Activated naive CD4-positive, alpha-beta T cell treated with anti-CD3 and anti-CD28 coated beads, Interleukin-2, amount 50 U/mL, for 16 hours (primary cell): ENCODE results near the gene ANP32E.
"Not testable (repeated sequence)": the region's sequence is repeated elsewhere in the genome, so short reads cannot be mapped to it uniquely, and the experiment has no call there.

Experiments used
- DNase-seq: peaks from one replicate; pipeline ENCODE4 v3.0.0-alpha.2; 2020

ANP32E gene

DNA sequence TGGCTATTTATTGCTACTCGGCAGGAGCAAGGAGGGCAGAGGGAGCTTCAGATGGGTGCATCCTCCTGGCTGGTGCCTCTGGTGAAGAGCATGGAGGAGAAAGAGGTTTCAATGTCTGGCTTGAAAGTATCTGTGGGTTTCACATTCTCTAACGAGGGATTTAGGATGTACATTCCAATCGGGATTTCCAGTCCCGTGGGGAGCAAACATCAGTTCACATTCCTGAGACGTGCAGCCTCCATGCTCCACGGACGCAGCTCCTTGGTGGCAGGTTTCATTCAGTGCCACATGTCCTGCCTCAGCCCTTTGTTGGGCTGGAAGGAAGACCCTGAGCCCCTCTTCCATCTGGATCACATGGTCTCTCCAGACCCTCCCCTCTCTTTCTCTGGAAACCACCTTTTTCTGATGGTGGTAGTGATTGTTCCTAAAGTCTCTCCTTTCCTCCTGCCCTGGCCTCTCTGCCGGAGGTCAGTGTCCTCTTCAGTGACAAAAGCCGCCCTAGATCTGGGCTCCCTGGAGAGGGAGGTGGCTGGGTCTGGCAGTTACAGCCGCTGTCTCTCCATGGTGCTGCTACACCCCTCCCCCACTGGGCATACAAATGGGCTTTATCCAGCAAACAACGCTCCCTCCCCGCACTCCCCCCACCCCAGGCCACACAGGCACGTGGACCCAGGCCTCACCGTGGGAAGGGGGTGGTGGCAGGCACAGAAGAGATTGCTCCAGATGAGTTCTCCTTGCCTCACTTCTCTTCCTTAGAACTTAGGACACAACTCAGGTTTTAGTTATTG lies 20.8 kb upstream of the ANP32E start:
- DNase-seq, result no peak

DNA sequence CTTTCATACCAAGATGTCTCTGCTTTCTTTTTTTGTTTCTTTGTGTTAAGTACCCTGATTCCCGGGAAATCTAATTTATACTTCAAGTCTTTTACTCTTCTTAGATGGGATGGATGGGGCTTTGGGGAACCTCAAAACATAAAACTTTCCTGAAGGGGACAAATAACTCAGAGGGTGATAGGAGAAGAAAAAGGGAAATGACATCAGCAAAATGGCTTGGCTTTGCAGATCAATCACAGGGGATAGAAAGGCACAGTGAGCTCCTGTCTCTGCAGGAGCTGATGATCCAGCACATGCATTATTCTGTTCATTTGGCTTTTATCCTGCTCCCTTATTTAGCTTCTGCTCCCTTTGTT lies 20.3 kb upstream of the ANP32E start:
- DNase-seq, result no peak

- DNase-seq, result no peak
Measured at GRCh38 chr1:150249936-150250335, 14.0 kb upstream of the ANP32E start.

- no peak for DNase-seq
Measured at GRCh38 chr1:150243003-150243402, 7.1 kb upstream of the ANP32E start.

DNA sequence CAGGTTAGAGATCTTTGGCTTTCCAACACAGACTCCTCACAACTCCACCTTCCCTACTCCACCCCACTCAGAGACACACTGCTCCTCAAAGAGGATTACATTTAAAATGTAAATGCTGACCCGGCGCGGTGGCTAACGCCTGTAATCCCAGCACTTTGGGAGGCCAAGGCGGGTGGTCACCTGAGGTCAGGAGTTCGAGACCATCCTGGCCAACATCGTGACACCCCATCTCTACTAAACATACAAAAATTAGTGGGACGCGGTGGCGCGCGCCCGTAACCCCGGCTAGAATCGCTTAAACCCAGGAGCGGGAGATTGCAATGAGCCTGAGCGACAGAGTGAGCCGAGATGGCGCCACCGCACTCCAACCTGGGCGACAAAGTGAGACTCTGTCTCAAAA lies 1.8 kb upstream of the ANP32E start:
- no peak for DNase-seq

DNA sequence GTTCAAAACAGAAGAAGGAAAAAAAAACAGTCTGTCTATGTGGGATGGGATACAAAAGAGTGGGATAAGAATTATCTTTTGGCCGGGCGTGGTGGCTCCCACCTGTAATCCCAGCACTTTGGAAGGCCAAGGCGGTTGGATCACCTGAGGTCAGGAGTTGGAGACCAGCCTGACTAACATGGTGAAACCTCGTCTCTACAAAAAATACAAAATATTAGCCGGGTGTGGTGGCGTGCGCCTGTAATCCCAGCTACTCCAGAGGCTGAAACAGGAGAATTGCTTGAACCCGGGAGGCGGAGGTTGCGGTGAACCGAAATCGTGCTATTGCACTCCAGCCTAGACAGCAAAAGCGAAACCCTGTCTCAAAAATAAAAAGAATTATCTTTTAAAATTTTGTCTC lies 1.3 kb upstream of the ANP32E start:
- DNase-seq, result not testable (repeated sequence)

DNA sequence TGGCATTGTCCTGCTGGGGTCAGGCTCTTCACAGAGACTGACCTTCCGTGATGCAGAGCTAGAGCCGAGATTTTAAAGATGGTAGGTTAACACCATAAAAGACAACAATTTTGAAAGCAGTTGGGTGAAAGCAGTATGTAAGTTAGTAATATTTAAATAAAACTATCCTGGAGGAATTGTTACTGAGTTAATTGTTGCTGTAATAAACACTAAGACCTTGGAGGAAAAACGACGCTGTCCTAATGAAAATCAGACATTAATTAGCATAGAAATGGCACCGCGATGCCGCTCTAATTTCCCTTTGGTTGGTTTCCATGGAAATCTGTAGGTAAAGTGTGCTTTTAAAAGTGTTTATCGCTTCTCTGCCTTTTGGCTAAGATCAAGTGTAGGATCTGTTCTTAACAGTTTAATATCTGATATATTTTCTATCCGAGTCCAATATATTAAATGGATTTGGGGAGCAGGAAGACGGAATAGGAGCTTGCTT lies 745 bp upstream of the ANP32E start:
- no peak for DNase-seq

DNA sequence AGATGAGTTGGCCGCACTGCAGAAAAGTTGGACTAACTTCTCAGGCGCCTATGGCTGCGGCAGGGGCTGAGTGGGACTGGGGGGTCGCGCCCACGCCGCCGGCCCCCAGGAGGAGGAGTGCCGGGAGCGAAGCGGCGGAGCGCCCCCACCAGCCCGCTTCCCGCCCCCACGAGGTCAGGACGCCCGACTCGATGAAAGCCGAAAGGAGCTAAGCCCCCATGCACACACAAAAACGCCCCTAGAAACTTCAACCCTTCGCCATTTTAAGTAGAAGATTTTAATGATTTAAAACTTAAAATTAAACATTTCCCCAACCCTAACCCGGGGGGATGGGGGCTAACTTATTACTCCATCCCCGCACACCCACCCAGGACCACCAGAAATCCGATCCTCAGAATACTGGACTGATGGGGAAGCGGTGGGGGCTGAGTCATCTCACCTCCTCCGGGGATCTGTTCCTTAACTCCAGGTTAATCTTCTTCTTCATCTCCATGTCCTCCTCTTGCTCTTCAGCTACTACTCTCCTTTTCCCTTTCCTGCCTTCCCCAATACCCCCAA lies 539 bp downstream of the ANP32E start:
- peak; percentile 36 for DNase-seq

- DNase-seq, result peak; percentile 83
Measured at GRCh38 chr1:150234566-150235293, 1.2 kb downstream of the ANP32E start.

DNA sequence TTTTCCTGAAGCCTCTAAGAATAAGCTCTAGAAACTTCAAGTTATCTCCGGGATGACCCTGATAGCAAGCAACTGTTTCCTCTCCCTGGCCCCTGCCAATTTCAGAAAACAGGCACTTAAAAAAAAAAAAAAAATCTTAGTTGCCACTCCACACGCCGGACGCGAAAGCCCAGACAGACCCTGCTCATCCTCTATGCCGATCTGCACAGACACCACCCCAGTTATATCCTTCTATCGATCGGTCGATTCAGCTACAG lies 1.7 kb downstream of the ANP32E start:
- no peak for DNase-seq

DNA sequence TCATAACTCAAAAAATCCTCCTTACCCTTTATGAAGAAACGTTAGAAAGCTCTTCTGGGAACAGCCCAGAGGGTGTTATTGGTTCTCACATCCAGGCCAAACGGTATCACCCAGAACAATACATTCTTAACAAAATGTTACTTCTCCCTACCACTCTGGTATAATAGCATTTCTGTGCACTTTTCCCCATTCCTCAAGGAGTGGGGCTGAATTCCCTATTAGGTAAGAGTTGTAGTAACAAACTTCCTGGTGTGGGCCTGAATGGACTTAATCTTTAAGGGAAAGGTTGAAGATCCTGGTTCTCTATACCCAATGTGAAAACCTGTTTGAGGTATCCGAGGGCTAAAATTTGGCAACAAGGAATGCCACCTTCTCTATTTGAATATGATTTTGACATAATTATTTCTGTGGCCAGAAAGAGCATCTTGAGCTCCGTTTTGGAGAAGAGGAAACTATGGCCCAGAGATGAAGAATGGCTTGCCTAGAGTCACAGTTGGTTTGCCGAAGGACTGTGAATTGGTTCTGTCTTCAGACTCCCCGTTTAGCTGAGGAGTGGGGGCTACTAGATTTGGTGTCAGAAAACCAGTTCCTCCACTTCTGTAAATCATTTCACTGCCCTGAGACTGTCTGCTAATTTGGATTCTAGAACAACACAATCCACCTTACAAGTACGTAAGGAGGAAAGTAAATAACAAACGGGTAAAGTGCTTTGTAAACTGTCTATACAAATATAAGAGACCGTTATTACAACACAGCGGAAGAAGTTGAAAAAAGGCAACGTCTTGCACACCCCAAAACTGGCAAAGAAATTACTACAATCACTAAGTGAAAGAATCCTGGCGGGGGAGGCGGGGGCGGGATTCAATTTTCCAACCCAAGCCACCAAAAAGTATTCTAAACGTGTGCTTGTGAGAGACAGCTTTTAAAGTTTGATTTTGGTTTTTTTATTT lies 2.3 kb downstream of the ANP32E start:
- peak; percentile 60 for DNase-seq

- not testable (repeated sequence) for DNase-seq
Measured at GRCh38 chr1:150232921-150233320, 3.0 kb downstream of the ANP32E start.

GRCh38 chr1:150228246-150228645 lies 7.7 kb downstream of the ANP32E start:
- DNase-seq, result not testable (repeated sequence)

DNA sequence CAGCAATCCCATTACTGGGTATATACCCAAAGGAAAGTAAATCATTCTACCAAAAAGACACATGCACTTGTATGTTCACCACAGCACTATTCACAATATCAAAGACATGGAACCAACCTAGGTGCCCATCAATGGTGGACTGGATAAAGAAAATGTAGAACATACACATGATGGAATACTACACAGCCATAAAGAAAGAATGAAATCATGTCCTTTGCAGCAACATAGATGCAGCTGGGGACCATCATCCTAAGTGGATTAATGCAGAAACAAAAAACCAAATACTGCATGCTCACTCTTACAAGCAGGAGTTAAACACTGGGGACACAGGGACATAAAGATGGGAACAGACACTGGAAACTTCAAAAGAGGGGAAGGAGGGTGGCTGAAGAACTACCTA lies 8.7 kb downstream of the ANP32E start:
- DNase-seq, result no peak

GRCh38 chr1:150226486-150226885 lies 9.4 kb downstream of the ANP32E start:
- no peak for DNase-seq

DNA sequence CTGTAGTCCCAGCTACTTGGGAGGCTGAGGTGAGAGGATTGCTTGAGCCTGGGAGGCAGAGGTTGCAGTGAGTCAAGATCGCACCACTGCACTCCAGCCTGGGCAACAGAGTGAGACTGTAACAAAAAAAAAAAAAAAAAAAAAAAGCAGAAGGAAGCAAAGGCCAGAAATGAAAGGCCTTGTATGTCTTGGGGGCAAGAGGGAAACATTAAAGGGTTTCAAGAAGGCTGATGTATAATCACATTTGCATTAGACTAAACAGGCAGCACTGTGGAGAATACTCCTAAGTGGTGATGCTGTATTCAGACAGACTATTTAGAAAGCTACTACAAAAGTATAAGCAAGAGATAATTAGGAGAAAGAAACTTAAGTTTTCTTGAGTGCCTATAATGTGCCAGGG lies 10.4 kb downstream of the ANP32E start:
- no peak for DNase-seq

DNA sequence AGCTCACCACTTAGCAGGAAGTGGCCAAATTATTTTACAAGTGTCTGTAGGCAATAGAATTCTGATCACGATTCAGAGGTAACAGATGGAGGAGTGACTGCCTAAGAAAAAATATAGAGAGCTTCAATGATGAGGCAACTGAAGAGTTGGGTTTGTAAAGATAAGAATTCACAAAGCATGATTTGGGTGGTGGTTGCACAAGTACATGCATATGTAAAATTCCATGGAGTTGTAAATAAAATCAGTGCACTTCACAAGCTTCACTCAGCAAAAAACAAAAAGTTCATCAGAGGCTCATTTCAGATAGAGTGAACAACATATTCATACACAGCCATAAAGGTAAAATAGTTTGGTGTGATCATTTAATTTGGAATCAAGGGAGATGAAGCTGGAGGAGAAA lies 10.9 kb downstream of the ANP32E start:
- no peak for DNase-seq

DNA sequence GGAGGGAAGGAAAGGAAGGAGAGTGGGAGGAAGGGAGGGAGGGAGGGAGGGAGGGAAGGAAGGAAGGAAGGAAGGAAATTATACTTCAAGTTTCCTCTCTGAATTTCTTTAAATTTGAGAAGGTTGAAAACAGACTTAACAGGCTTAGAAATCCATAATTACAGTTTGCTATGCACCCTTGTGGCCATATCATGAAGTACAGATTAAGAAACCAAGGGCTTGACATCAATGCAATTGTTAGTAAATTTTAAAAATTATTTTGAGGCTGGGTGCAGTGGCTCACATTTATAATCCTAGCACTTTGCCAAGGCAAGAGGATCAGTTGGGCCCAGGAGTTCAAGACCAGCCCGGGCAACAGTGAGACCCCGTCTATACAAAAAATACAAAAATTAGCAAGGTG lies 14.4 kb downstream of the ANP32E start:
- DNase-seq, result no peak

- not testable (repeated sequence) for DNase-seq
Measured at GRCh38 chr1:150215855-150216254, 20.1 kb downstream of the ANP32E start.

DNA sequence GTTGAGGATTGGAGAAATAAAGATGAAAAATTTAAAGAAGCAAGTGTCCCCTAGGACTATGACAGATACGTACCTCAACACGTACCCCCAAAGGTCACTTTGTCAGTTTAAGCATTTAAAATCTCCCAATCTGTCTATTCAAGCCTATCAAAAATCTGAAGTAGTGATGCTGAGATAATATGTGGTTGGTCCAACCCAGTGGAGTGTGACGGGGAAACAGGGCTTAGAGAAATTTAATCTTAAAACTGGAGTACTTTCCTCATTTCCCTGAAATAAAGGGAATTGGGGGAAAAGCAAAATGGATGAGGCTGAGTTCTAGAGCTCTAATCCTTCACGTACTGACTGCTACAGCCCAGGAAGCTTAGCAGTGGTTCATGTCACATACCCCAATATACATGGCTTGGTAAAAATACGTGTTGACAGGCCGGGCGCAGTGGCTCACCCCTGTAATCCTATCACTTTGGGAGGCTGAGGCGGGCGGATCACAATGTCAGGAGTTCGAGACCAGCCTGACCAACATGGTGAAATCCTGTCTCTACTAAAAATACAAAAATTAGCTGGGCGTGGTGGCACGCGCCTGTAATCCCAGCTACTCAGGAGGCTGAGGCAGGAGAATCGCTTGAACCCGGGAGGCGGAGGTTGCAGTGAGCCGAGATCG lies 21.7 kb downstream of the ANP32E start:
- DNase-seq, result not testable (repeated sequence)

DNA sequence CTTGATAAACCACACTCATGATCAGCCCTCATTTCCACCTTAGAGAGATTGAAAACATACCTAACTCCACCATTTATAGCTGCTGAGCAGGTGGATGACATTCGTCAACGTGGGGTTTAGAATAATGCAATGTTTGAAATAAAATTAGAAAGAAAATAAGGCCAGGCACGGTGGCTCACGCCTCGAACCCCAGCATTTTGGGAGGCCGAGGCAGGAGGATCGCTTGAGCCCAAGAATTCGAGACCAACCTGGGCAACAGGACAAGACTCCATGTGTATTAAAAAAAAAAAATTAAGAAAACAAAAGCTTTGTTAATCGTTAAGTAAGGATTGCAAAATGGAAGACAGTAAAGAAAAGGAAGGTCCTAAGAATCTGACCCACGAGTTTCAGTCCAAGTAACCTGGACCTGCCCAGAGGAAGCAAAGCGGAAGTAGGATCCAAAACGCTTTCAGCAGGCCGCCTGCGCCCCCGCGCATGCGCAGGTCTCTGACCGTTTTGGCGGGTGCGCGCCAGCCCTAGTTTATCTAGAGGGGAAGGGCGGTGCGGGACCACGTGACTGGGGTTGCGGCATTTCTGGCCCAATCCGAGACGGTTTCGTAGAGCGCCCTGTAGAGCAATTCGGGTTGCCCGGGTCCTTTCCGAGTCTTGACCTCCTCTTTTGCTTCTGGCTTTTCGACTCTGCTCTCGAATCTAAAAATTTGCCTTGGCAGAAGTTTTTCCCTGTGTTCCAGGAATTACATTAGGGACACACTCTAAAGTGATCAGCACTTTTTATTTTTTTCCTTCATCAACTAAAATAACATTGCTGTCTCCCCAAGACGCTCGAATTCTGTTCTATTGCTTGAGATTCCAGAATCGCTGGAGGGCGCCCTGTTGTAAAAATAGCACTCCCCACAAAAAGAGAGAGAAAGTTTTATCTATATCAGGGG lies 22.5 kb downstream of the ANP32E start:
- peak; percentile 92 for DNase-seq
